HG03520 (cell line): Measurements from ENCODE around the gene RNF126.
A peak's percentile ranks its signal among the peaks of the same experiment; 100 is the strongest.
"Not testable (repeated sequence)": the region's sequence is repeated elsewhere in the genome, so short reads cannot be mapped to it uniquely, and the experiment has no call there.

Experiments used
- ATAC-seq: cut with Tn5 transposase; IDR thresholded peaks from one replicate; pipeline ENCODE4 v1.9.1; 2021; ENCODE audit warnings: mild to moderate bottlenecking, moderate library complexity; ENCODE audit not compliant: unreplicated experiment

The RNF126 gene

GRCh38 chr19:662962-663681, at the start of gene RNF126:
Gene RNF126, minus strand, starts transcription at chr19:663214. Its CDS starts 93 bp downstream, at chr19:663121.
- ATAC-seq, result peak; percentile 55

GRCh38 chr19:711254-711653, 48.2 kb upstream of the RNF126 start:
- no peak for ATAC-seq

- no peak for ATAC-seq
Observed at GRCh38 chr19:710767-711166, 47.8 kb upstream of the RNF126 start.

- ATAC-seq, result no peak
Observed at GRCh38 chr19:709965-710571, 47.1 kb upstream of the RNF126 start.

- ATAC-seq, result no peak
Observed at GRCh38 chr19:709196-709964, 46.4 kb upstream of the RNF126 start.

GRCh38 chr19:708154-709143, 45.4 kb upstream of the RNF126 start, which contains the start of gene PALM:
Gene PALM, plus strand, starts transcription at chr19:708935. Its CDS starts 212 bp downstream, at chr19:709147.
- no peak for ATAC-seq

- no peak for ATAC-seq
Observed at GRCh38 chr19:704447-704741, 41.4 kb upstream of the RNF126 start.

- ATAC-seq, result no peak
Observed at GRCh38 chr19:703651-704446, 40.8 kb upstream of the RNF126 start.

- ATAC-seq, result no peak
Observed at GRCh38 chr19:703329-703650, 40.3 kb upstream of the RNF126 start.

GRCh38 chr19:702847-703246, 39.8 kb upstream of the RNF126 start:
- ATAC-seq, result not testable (repeated sequence)

- ATAC-seq, result not testable (repeated sequence)
Observed at GRCh38 chr19:699885-700284, 36.9 kb upstream of the RNF126 start.

- not testable (repeated sequence) for ATAC-seq
Observed at GRCh38 chr19:698529-698928, 35.5 kb upstream of the RNF126 start.

- no peak for ATAC-seq
Observed at GRCh38 chr19:695352-695949, 32.4 kb upstream of the RNF126 start, which contains the start of gene PRSS57. Gene PRSS57, minus strand, starts transcription at chr19:695452. Its CDS starts 22 bp downstream, at chr19:695430.

GRCh38 chr19:694481-695351, 31.7 kb upstream of the RNF126 start:
- no peak for ATAC-seq

- ATAC-seq, result no peak
Observed at GRCh38 chr19:690203-690602, 27.2 kb upstream of the RNF126 start.

GRCh38 chr19:688992-689391, 26.0 kb upstream of the RNF126 start:
- no peak for ATAC-seq

GRCh38 chr19:688214-688613, 25.2 kb upstream of the RNF126 start:
- ATAC-seq, result no peak

- ATAC-seq, result no peak
Observed at GRCh38 chr19:687569-688166, 24.7 kb upstream of the RNF126 start.
